ENCODE results near the gene ST6GALNAC5. TPM values are rescaled to one million over a fixed set of nuclear protein-coding genes. Genes with fewer than 3 reads are reported as not detected.

The ST6GALNAC5 gene
- total RNA-seq, 2 experiments from 2014 or later: not detected

GRCh38 chr1:77024500-77024899 lies 157.2 kb downstream of the ST6GALNAC5 start:
- ChIA-PET POLR2A (no interaction called here), CTCF (no interaction called here)
- peaks cover 21% of the 10 kb centered on the region for H3K27me3 Mint-ChIP-seq
- no peak for DNase-seq
- H3K9me3 Mint-ChIP-seq: no peaks in the 10 kb centered on the region
- Histone ChIP-seq H3K9me3 (ENCODE audit: control insufficient read depth in 1 of 2, insufficient read depth in 1 of 2, low read length in 2 of 2) (no peaks in the 10 kb centered on the region), H3K4me3 (ENCODE audit: low read length) (no peak overlapping the region), H3K27me3 (ENCODE audit: control insufficient read depth in 1 of 2, insufficient read depth in 2 of 2, low read length in 2 of 2) (no peaks in the 10 kb centered on the region), H3K36me3 (ENCODE audit: insufficient read depth, low read length) (no peaks in the 10 kb centered on the region), H3K27ac (ENCODE audit: low read depth in 1 of 2, low read length in 2 of 2) (no peak overlapping the region), H3K4me1 (ENCODE audit: insufficient read depth, low read length) (no peaks in the 10 kb centered on the region)
- no peaks in the 10 kb centered on the region for H3K36me3 Mint-ChIP-seq (ENCODE audit: low read depth)
- no peak for ATAC-seq (ENCODE audit: poor library complexity)
- intact Hi-C loops (cut with DNase I, micrococcal nuclease): no loop called here
- H3K4me1 Mint-ChIP-seq (ENCODE audit: low read depth): no peaks in the 10 kb centered on the region
- H3K27ac Mint-ChIP-seq: no peak overlapping the region
- no peak overlapping the region for H3K4me3 Mint-ChIP-seq
- TF ChIP-seq CTCF (IDR thresholded peaks at IDR 0.05): no peak

DNA sequence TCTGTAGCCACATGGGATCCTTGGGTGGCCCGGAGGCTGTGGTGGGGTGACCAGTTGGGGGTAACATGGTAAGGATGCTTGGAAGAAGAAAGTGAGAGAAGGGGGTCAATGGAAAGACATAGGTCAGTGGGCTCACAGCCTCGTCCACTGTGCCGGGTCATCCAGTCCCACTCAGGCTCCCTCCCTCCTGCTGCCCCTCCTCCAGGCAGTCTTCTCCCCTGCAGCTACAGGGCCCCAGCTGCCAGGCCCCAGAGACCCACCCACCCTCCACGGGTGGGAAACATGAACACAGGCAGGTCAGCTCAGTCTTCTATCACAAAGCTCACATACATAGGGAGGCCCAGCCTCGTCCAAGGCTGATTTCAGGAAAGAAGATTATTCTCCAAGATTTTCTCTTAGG lies 158.3 kb downstream of the ST6GALNAC5 start:
- Histone ChIP-seq H3K4me1 (ENCODE audit: insufficient read depth, low read length) (no peaks in the 10 kb centered on the region), H3K4me3 (ENCODE audit: low read length) (no peak overlapping the region), H3K36me3 (ENCODE audit: insufficient read depth, low read length) (no peaks in the 10 kb centered on the region), H3K9me3 (ENCODE audit: control insufficient read depth in 1 of 2, insufficient read depth in 1 of 2, low read length in 2 of 2) (no peaks in the 10 kb centered on the region), H3K27me3 (ENCODE audit: control insufficient read depth in 1 of 2, insufficient read depth in 2 of 2, low read length in 2 of 2) (no peaks in the 10 kb centered on the region), H3K27ac (ENCODE audit: low read depth in 1 of 2, low read length in 2 of 2) (no peak overlapping the region)
- H3K27me3 Mint-ChIP-seq: peaks cover 17% of the 10 kb centered on the region
- no peaks in the 10 kb centered on the region for H3K4me1 Mint-ChIP-seq (ENCODE audit: low read depth)
- intact Hi-C loops (cut with DNase I, micrococcal nuclease): no loop called here
- ChIA-PET CTCF (no interaction called here), POLR2A (no interaction called here)
- H3K36me3 Mint-ChIP-seq (ENCODE audit: low read depth): no peaks in the 10 kb centered on the region
- TF ChIP-seq CTCF (IDR thresholded peaks at IDR 0.05): no peak
- ATAC-seq (ENCODE audit: poor library complexity) (no peak), DNase-seq (no peak)
- H3K4me3 Mint-ChIP-seq: no peak overlapping the region
- no peaks in the 10 kb centered on the region for H3K9me3 Mint-ChIP-seq
- no peak overlapping the region for H3K27ac Mint-ChIP-seq

GRCh38 chr1:77026135-77026534 lies 158.9 kb downstream of the ST6GALNAC5 start:
- no peak overlapping the region for H3K27ac Mint-ChIP-seq
- no peaks in the 10 kb centered on the region for H3K36me3 Mint-ChIP-seq (ENCODE audit: low read depth)

More at GRCh38 chr1:77026135-77026534, 158.9 kb downstream of the ST6GALNAC5 start:
- H3K9me3 Mint-ChIP-seq: no peaks in the 10 kb centered on the region
- H3K27me3 ChIP-seq (ENCODE audit: control insufficient read depth in 1 of 2, insufficient read depth in 2 of 2, low read length in 2 of 2): no peaks in the 10 kb centered on the region
- CTCF ChIA-PET: no interaction called here
- H3K27me3 Mint-ChIP-seq: peaks cover 17% of the 10 kb centered on the region
- intact Hi-C loops (cut with DNase I, micrococcal nuclease): no loop called here
- DNase-seq (no peak), ATAC-seq (ENCODE audit: poor library complexity) (no peak)
- H3K4me3 ChIP-seq (ENCODE audit: low read length): no peak overlapping the region
- no peaks in the 10 kb centered on the region for H3K36me3 ChIP-seq (ENCODE audit: insufficient read depth, low read length)
- POLR2A ChIA-PET: no interaction called here
- TF ChIP-seq CTCF (IDR thresholded peaks at IDR 0.05): no peak
- no peaks in the 10 kb centered on the region for H3K4me1 ChIP-seq (ENCODE audit: insufficient read depth, low read length)
- H3K4me3 Mint-ChIP-seq: no peak overlapping the region
- no peak overlapping the region for H3K27ac ChIP-seq (ENCODE audit: low read depth in 1 of 2, low read length in 2 of 2)
- no peaks in the 10 kb centered on the region for H3K4me1 Mint-ChIP-seq (ENCODE audit: low read depth)
- no peaks in the 10 kb centered on the region for H3K9me3 ChIP-seq (ENCODE audit: control insufficient read depth in 1 of 2, insufficient read depth in 1 of 2, low read length in 2 of 2)
